CD4-positive, alpha-beta T cell treated with Interferon alpha-2 for 1 hour (primary cell): ENCODE data around the gene SLBP.
"Not testable (repeated sequence)": the region's sequence is repeated elsewhere in the genome, so short reads cannot be mapped to it uniquely, and the experiment has no call there.

Experiments
- DNase-seq, 2 donors: peaks; one replicate each; pipeline ENCODE4 v3.0.0-alpha.2; 2020 to 2022

SLBP gene

GRCh38 chr4:1708581-1708980, 3.5 kb downstream of the SLBP start:
- no peak for DNase-seq

- DNase-seq, result no peak
These were observed 5.8 kb downstream of the SLBP start for GRCh38 chr4:1706358-1706757.

- no peak for DNase-seq
These were observed 6.4 kb downstream of the SLBP start for GRCh38 chr4:1705732-1706131.

GRCh38 chr4:1703867-1704266, 8.3 kb downstream of the SLBP start:
- no peak for DNase-seq

GRCh38 chr4:1701671-1702070, 10.4 kb downstream of the SLBP start:
- not testable (repeated sequence) for DNase-seq

GRCh38 chr4:1695913-1696312, 16.2 kb downstream of the SLBP start:
- no peak for DNase-seq

- DNase-seq, result peak; percentile 81 to 86
These were observed 18.8 kb downstream of the SLBP start for GRCh38 chr4:1693131-1693896.

GRCh38 chr4:1691737-1692373, 20.3 kb downstream of the SLBP start:
- DNase-seq, result no peak

- DNase-seq, result no peak
These were observed 21.4 kb downstream of the SLBP start for GRCh38 chr4:1690698-1691097.

GRCh38 chr4:1686440-1687036, 25.6 kb downstream of the SLBP start:
- DNase-seq, result no peak

- DNase-seq, result no peak
These were observed 26.6 kb downstream of the SLBP start for GRCh38 chr4:1685235-1686150.

GRCh38 chr4:1684506-1685234, 27.4 kb downstream of the SLBP start:
- no peak for DNase-seq

- peak; percentile 91 to 94 for DNase-seq
These were observed 28.2 kb downstream of the SLBP start, which contains the start of gene FAM53A for GRCh38 chr4:1683736-1684505. TSS of gene FAM53A (minus strand) at chr4:1684313. CDS start at chr4:1668741, 15,572 bp downstream.

- DNase-seq, result peak in 1 of 2 donors; percentile 37
These were observed 28.8 kb downstream of the SLBP start for GRCh38 chr4:1683261-1683735.

GRCh38 chr4:1682860-1683259, 29.3 kb downstream of the SLBP start:
- no peak for DNase-seq

GRCh38 chr4:1678244-1678643, 33.9 kb downstream of the SLBP start:
- DNase-seq, result no peak

- no peak for DNase-seq
These were observed 35.3 kb downstream of the SLBP start for GRCh38 chr4:1676605-1677525.

- no peak for DNase-seq
These were observed 36.3 kb downstream of the SLBP start for GRCh38 chr4:1675802-1676137.

GRCh38 chr4:1675136-1675801, 36.9 kb downstream of the SLBP start:
- DNase-seq, result no peak

- no peak for DNase-seq
These were observed 37.4 kb downstream of the SLBP start for GRCh38 chr4:1674682-1675081.
